Measurements from ENCODE around the gene APOA5. TPM values are rescaled to one million over a fixed set of nuclear protein-coding genes. Genes with fewer than 3 reads are reported as not detected.

APOA5 gene
- total RNA-seq, 1 donor from 2014 or later, result not detected

GRCh38 chr11:116791002-116791812 is 472 bp downstream of the APOA5 start:
- peak; percentile 86 for DNase-seq (ENCODE audit: extremely low spot score, unreplicated experiment)
- peak; percentile 93 for TF ChIP-seq CTCF (conservative IDR thresholded peaks at IDR 0.05)

DNA sequence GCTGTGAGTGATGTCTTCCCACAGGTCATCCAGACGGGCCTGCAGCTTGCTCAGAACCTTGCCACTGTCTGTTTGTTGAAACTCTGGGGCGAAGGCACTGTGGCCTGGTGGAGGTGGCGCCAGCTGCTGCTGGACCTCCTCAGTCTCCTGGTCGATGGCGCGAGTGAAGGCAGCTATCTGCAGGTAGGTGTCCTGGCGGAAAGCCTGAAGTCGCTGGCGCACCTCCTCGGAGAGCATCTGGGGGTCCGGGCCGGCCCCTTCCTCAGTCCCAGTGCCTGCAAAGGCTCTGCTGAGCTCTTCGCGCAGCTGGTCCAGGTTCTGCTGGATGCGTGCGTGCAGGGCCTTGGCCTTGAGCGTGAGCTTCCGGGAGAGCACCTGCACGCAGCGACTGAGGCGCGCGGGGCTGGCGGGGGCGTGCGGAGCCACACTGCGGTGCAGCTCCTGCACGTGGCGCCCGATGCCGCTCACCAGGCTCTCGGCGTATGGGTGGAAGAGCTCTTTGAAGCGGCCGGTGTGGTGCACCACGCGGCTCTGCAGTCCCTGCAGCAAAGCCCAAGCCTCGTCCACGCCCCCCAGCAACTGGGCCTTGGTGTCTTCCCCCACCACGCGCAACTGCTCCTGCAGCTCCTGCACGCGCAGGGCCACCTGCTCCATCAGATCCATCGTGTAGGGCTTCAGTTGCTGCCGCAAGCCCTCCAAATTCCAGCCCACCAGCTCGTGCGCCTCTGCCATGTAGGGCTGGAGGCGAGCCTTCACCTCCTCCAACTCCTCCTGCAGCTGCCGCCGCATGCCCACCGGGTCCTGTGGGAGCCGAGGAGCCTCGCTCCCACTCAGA is 1.3 kb downstream of the APOA5 start:
- H3K9me3 Mint-ChIP-seq, result no peaks in the 10 kb centered on the region
- peak overlapping the region; percentile 77 for H3K4me3 Mint-ChIP-seq
- no peak for TF ChIP-seq CTCF (conservative IDR thresholded peaks at IDR 0.05)
- peaks cover 9% of the 10 kb centered on the region for H3K36me3 Mint-ChIP-seq
- H3K27me3 Mint-ChIP-seq, result peaks cover 3% of the 10 kb centered on the region
- H3K4me1 Mint-ChIP-seq (ENCODE audit: unreplicated experiment), result peaks cover 21% of the 10 kb centered on the region
- no peak for DNase-seq (ENCODE audit: extremely low spot score, unreplicated experiment)
- no peak overlapping the region for H3K27ac Mint-ChIP-seq

More at GRCh38 chr11:116791002-116791812, 472 bp downstream of the APOA5 start:
- Mint-ChIP-seq H3K27me3 (peaks cover 3% of the 10 kb centered on the region), H3K9me3 (no peaks in the 10 kb centered on the region), H3K4me1 (ENCODE audit: unreplicated experiment) (peaks cover 21% of the 10 kb centered on the region), H3K4me3 (peak overlapping the region; percentile 77), H3K36me3 (peaks cover 4% of the 10 kb centered on the region), H3K27ac (peak overlapping the region; percentile 77)

- peak overlapping the region; percentile 70 for H3K27ac Mint-ChIP-seq
- H3K36me3 Mint-ChIP-seq, result peaks cover 15% of the 10 kb centered on the region
- no peaks in the 10 kb centered on the region for H3K9me3 Mint-ChIP-seq
- no peak for DNase-seq (ENCODE audit: extremely low spot score, unreplicated experiment)
- TF ChIP-seq CTCF (conservative IDR thresholded peaks at IDR 0.05), result no peak
- H3K4me3 Mint-ChIP-seq, result peak overlapping the region; percentile 99
- H3K4me1 Mint-ChIP-seq (ENCODE audit: unreplicated experiment), result peaks cover 21% of the 10 kb centered on the region
- peaks cover 3% of the 10 kb centered on the region for H3K27me3 Mint-ChIP-seq
Measured at GRCh38 chr11:116788975-116789374, 2.7 kb downstream of the APOA5 start.

GRCh38 chr11:116788534-116788933 is 3.1 kb downstream of the APOA5 start:
- no peak for DNase-seq (ENCODE audit: extremely low spot score, unreplicated experiment)
- peak overlapping the region; percentile 99 for H3K27ac Mint-ChIP-seq
- no peaks in the 10 kb centered on the region for H3K9me3 Mint-ChIP-seq
- H3K27me3 Mint-ChIP-seq, result peaks cover 3% of the 10 kb centered on the region
- H3K4me3 Mint-ChIP-seq, result peak overlapping the region; percentile 99
- H3K4me1 Mint-ChIP-seq (ENCODE audit: unreplicated experiment), result peaks cover 21% of the 10 kb centered on the region
- H3K36me3 Mint-ChIP-seq, result peaks cover 15% of the 10 kb centered on the region
- TF ChIP-seq CTCF (conservative IDR thresholded peaks at IDR 0.05), result no peak

- DNase-seq (ENCODE audit: extremely low spot score, unreplicated experiment), result peak; percentile 84
- Mint-ChIP-seq H3K4me1 (ENCODE audit: unreplicated experiment) (peaks cover 19% of the 10 kb centered on the region), H3K27ac (peak within 1 kb of the TSS; percentile 99), H3K36me3 (peaks cover 15% of the 10 kb centered on the region), H3K9me3 (no peaks in the 10 kb centered on the region), H3K27me3 (peaks cover 3% of the 10 kb centered on the region), H3K4me3 (peak within 1 kb of the TSS; percentile 99)
- no peak for TF ChIP-seq CTCF (conservative IDR thresholded peaks at IDR 0.05)
Measured at GRCh38 chr11:116787786-116788486, 3.7 kb downstream of the APOA5 start, which contains the start of gene ZPR1. Gene ZPR1 (minus strand): TSS chr11:116788023. CDS start chr11:116787990, 33 bp downstream.
